HG03045 (cell line): ENCODE data around the gene RAET1L.
"Not testable (repeated sequence)": the region's sequence is repeated elsewhere in the genome, so short reads cannot be mapped to it uniquely, and the experiment has no call there.

Experiments used
- ATAC-seq: cut with Tn5 transposase; IDR thresholded peaks from one replicate; pipeline ENCODE4 v1.9.1; 2021; ENCODE audit warnings: mild to moderate bottlenecking, moderate library complexity; ENCODE audit not compliant: unreplicated experiment

RAET1L gene

DNA sequence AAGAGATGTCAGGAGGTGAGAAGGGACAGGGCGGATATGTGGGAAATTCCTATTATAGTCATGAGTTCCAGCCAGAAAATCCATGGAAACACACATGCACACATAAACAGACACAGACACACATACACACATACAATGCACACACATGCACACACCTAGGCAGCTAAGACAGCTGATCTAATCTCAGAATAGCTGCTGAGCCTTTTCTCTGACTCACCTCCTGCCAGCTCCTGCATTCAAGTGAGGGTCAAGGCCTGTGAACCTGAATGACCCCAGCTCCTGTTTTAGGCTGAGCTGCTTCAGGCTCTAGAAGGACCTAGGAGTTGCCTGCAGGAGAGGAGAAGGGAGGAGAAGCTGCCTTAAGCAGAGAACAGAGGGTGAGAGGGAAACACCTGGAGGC lies 21.6 kb upstream of the RAET1L start:
- no peak for ATAC-seq

- no peak for ATAC-seq
Measured at GRCh38 chr6:150044621-150045145, 19.4 kb upstream of the RAET1L start.

DNA sequence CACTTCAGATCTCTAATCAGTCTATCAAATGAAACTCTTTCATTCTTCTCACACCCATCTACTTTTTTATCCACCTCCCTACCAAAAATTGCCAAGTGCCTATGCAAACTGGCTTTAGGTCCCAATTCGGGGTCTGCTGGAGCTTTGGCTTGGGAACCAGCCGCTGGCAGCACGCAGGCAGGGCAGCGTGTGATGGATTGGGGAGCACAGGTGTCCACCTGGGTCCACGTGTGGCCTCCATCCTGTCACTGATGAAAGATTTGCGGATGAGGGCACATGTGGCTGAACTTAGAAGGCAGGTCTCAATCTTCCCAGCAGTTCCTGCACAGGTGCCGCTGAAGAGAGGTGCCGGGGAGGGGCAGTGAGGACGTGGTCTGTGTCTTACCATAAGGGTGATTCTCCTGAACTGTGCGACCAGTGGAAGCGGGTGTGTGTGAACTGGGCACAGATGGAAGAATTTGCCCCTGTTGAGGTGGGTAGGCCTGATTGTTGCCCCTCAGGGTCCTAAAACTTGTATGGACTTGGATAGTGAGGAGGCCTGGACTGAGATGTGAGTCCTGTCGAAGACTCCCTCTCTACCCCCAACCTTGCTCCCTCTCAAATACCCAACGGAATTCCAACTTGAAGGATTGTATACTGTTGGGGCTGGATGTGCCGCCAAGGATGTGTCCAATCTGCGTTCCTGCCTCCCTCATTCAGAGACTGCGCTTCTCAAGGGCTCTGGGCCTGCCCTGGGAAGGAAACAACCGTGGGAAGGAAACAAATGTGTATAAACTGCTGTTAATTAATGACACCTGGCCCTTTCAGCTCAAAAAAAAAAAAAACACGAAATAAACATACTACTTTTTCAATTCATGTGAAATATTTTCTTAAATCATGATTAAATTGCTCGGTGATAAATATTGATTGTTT lies 18.4 kb upstream of the RAET1L start:
- ATAC-seq, result no peak

DNA sequence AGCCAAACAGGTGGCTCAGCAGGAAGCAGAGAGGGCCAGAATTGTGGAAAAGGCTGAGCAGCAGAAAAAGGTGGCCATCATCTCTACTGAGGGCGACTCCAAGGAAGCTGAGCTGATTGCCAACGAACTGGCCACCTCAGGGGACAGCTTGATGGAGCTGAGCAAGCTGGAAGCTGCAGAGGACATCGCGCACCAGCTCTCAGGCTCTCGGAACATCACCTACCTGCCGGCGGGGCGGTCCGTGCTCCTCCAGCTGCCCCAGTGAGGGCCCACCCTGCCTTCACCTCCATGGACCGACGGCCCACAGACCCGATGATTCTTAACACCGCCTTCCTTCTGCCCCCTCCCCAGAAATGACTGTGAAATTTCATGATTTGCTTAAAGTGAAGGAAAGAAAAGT lies 17.8 kb upstream of the RAET1L start:
- ATAC-seq, result no peak

DNA sequence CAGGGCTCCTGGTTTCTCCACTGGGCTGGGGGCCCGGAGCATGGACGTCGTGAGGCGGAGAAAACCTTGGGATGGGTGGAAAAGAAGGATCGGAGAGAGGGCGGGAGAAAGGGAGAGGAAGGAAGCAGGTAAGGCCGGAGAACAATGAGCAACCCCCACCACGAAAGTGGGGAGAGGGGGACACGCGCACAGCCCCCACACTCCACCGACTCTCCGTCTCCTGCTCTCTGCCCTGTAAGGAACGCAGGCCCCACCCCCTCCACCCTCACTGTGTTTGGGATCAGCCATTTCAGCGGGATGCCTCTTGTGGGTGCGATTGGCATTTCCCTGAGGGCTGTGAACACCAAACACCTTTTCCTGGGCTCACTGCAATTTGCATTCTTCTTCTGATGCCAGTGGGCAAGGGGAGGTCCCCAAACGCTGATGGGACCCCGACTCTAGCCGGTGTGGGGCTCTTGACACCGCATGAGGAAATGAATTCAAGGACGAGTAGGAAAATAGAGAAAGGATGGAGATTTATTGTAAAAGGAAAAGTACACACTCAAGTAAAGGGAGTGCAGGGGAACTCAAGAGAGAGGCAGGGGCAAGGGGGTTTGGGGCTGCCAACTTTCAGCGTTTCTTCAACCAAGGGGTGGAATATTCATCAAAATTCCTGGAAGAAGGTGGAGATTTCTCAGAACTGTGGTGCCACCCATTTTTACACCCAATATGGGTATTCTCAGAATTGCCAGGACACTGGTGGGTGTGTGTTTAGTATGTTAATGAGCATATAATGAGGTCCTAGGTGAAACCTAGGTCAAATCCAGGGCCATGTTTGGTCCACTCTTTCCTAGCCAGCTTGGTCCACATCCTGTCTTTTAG lies 13.1 kb upstream of the RAET1L start:
- no peak for ATAC-seq

- no peak for ATAC-seq
Measured at GRCh38 chr6:150037526-150038201, 12.3 kb upstream of the RAET1L start.

GRCh38 chr6:150036081-150036480 lies 10.7 kb upstream of the RAET1L start:
- ATAC-seq, result no peak

DNA sequence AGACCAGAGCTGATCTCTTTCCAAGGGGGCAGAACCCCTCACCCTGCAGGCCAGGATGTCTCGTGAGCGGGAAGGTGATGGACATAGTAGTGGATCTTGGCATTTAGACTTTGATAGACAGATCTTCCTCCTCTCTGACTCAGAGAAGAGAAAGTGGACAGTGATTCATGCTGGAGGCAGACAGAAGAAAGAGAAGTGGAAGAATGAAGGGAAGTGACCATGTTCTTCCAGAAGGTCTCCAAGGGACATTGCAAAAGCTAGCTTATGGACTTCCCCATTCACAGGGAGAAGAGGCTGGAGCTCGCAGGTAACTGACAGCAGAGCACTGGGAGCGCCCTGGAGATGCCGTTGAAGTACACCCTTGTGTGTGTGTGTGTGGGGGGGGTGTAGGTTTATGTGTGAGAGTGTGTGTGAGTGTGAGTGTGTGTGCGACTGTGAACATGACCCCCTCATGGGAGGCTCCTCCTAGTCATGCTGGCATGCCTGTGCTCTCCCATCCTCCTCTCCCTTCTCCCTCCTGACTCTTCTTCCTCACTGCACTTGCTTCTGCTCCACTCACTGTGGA lies 8.0 kb upstream of the RAET1L start:
- ATAC-seq, result no peak

- no peak for ATAC-seq
Measured at GRCh38 chr6:150032598-150032997, 7.3 kb upstream of the RAET1L start.

GRCh38 chr6:150030611-150031010 lies 5.3 kb upstream of the RAET1L start:
- no peak for ATAC-seq

DNA sequence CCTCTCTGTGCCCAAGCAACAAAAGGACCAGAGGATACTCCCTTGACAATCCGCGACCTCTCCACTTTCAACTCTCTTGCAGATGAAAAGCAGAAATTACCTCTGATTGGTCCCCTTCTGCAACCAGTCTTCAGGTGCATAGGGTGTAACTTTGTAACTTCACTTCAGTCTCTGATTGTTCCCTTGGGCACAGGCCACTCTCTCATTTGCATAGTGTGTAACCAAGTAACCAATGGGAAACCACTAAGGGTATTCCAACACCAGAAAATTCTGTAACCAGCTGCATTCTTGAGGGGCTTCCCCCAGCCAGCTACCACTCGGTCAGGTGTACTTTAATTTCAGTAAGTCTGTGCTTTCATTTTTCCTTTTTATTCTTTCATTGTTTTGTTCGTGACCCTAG lies 4.4 kb upstream of the RAET1L start:
- no peak for ATAC-seq

GRCh38 chr6:150029276-150029675 lies 3.9 kb upstream of the RAET1L start:
- no peak for ATAC-seq

- ATAC-seq, result no peak
Measured at GRCh38 chr6:150028799-150029198, 3.5 kb upstream of the RAET1L start.

DNA sequence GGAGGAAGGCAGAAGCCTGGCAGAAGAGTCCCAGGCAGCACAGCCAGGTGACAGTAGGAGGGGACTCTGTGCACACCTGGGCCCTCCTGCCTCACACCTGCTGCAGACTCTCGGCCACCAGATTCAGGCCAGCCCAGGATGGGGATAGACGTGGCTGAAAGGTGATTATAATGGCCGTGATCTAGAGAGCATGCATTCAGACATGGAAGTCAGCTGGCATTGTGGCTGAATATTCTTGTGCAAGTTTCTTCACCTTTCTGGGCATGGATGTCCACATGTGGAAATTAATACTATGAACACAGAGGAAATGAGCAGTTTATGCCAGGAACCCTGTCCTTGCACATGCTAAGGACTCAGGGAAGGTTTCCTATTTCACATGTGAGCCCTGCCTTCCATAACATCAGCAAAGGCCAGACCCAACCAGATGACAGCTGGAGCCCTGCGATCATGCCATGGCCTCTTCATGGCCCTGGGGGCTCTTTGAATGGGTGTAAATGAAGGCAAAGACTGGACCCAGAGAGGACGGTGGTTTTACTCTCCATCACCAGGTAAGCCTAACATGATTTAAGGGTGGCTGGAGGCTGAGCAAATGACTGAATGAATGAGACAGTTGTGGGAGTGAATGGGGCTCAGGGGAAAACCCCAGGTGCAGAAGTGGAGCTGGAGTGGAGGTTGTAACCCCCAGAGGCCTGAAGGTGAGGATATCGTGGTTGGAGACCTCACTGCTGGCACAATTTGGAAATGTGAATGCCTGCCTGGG lies 2.7 kb upstream of the RAET1L start:
- ATAC-seq, result no peak

DNA sequence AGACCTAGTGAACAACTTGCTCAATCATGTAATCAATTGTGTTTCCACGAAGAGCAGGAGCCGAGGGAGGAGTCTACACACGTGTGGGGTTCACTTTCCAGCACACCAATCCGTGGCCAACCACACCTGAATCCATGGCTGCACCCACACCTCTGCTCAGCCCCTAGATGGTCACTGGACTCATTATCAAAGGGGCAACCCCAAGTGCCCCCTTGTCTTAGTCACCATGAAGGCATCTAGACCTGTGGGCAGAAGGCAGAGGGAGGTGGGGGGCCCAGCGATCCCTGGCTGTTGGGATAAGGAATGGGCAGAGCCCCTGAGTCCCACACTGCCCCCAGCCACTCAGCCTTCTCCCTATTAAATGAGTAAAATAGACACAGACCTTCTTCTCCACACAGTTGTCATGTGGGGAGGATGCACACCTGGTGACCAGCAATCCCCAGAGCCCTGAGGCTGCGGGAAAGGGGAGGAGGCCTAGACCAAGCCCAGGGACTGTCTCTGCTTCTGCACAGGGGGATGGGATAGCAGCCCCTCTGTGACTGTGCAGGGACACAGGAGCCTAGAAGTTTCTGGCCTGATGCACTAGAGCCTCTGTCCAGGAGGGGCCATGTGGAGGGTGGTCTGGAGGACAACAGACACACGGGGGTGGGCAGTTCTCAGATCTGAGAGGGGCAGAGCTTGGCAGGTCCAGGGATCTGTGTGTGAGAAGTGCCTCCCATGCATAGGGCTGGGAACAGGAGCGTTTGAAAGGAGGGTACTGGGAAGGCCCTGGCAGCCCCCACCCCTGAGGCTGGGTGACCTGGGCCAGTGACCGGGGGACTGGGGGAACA lies 1.9 kb upstream of the RAET1L start:
- ATAC-seq, result no peak

DNA sequence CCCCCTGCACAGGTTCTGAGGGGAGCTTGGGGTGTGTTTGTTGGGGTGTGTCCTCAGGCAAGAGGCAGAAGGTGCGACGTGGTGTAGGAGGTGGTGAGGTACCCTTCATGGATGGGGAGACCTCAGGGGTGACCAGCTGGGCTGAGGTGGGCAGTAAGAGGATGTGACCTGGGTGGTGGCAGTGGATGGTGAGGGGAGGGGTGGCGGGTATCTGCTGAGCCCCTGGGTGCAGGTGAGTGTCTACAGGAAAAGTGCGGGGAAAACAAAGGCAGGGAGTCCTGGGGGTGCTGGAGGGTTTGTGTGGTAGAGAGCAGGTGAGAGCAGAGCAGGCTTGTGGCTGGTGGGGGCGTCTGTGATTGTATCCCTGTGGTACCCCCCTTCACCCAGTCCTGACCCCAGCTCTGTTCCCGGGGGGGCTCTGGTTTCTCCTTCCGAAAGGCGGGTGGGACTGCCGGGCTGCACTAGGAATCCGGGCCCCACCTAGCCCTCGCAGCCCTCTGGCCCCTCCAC lies 631 bp downstream of the RAET1L start:
- ATAC-seq, result no peak

GRCh38 chr6:150024021-150024420 lies 1.3 kb downstream of the RAET1L start:
- not testable (repeated sequence) for ATAC-seq

DNA sequence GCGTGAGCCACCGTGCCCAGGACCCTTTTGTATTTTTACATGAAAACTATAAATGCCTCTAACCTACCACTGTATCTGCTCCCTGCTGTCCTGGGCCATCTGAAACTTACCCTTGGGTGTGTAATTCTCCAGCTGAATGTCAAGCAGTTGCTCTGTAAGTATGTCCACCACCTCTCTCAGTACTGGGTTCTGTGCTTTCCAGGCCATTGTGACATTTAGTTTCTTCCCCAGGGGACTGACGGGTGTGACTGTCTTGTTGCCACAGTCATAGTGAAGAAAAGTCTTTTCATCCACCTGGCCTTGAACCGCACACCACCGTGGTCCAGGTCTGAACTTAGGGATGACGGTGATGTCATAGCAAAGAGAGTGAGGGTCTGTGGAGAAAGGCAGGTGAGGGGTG lies 3.5 kb downstream of the RAET1L start:
- not testable (repeated sequence) for ATAC-seq
